Stimulated activated CD8-positive, alpha-beta memory T cell treated with anti-CD3 and anti-CD28 coated beads, Interleukin-4, amount 100 ng/mL, for 24 hours (primary cell): ENCODE measurements around the gene XG.

ENCODE experiments used
- DNase-seq: peaks from one replicate; pipeline ENCODE4 v3.0.0-alpha.2; 2020; ENCODE audit warnings: low read depth

Gene XG

DNA sequence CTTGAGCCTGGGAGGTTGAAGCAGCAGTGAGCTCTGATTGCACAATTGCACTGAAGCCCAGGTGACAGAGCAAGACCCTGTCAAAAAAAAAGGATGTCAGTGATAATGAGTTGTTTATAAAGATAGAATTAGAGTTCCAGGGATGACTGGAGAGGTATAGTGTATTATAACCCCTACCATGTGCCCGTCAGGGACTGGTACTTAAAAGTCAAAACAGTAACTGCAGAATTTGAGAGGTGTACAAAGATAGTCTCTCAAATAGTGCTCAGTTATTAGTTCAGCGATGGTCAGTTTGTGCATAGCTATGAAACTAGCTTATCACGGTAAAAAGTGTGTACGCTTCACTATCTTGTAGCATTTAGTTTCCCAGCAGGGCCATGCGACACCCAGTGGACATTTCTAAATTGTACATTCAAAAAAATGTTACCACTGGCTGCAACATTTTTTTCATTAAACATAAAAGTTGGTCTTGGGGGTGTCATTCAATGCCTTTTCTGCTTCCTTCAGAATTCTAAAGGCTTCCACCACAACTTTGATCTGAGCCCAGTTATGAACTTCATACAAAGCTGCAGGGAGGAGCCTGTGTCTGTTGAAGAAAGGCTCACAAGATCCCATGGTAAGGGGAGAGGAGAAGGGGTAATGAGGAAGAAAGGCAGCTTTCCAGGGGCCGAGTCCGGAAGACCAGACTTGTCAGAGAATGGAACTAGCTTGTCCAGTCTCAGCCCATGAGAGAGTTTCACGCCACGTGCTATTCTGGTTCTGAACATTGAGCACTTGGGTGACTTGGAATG is 67.7 kb downstream of the XG start:
- DNase-seq: no peak

DNA sequence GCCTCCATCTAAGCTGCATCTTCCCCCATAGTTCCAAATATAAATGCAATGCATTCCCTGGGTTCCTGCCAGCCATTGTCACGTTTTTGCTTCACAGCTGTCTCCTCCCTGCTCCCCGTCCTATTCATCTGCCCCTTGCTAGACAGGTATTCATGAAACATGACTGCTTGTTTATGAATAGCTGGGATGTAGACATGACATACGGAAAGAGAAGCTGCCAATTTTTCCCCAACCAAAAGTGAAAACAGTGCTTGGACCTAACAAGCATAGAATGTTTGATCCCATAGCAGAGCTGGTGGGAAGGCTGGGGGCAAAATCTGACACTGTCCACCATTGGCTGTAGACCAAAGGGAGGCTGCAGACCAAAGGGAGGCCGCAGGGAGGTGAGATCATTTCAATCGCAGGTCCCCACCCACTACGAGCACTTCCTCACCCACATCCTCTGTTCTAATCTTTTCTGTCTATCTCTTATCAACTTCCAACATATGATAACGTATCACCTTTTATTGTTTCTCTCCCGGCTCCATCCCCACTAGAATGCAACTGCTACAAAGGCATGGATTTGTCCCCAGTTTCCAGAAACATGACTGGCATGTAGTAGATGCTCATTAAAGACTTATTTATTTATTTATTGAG is 68.4 kb downstream of the XG start:
- DNase-seq: no peak

DNA sequence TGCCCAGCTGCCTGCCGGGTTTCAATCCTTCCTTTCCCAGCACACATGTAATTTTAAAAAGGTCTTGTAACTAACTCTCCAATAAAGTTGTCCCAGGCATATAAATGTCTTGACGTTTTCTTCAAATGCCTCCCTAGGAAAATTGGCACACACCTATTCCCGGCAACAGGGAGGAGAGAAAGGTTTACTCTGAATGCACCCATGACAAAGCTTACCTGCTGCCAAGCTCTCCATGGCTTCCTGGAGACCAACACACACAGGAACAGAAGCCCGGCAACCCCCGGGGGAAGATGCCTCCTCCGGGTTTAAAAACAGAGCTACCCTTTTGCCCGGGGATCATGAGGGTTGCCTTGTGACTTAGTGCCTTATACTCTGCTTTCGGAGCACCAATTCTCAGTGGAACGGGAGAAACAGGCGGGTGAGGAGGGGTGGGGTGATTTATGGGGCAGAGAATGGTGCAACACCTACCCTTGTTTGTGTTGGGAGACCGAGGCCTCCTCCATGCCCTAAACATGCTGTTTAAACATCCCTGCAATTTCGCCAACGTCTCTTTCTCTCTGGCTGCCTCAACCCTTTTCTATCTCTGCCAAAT is 72.1 kb downstream of the XG start:
- no peak for DNase-seq

DNA sequence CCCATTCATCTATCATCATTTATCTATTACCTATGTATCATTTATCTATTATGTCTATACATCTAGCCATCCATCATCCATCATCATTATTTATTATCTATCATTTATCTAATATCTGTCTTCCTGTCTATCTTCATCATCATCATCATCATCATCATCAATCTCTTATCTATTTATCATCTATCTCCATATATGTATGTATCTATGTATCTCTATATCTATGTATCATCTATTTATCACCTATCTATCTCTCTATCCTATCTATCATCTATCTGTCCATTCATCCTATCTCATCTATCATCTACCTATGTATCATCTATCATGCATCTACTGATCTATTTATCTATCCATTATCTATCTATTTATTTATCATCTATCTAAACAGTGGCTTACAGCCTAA is 73.0 kb downstream of the XG start:
- DNase-seq: no peak

DNA sequence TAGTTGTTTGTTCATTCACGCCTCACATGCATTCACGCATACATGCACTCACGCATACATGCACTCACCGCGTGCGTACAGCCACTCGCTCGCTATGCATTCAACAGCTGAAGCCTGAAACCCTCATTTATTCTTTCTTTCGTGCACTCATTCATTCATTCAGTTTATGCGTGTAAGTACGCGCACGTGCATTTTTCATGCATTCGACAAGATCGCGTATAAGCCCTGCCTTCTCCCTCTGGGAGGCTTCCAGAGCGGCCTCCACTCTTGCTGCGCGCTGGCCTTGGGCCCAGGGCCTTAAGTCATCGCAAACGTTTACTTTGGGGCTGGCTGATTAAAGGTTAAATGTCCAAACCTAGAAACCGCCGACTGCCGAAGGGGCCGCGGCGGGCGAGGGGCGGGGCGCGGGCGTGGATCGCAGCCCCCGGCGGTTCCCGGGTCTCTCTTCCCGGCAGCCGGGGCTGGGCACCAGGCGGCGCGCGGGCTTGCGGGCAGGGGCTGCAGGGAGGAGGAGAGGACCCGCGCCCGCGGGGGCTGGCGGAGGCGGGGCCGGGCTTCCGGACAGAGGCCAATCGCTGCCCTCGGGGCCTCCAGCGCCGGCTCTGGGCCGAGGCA is 76.6 kb downstream of the XG start, which contains the start of gene GYG2:
TSS of gene GYG2 (plus strand) at position 587 of the 615 bp plus-strand sequence. CDS start 1,259 bp downstream, outside the sequence.
- DNase-seq: no peak

DNA sequence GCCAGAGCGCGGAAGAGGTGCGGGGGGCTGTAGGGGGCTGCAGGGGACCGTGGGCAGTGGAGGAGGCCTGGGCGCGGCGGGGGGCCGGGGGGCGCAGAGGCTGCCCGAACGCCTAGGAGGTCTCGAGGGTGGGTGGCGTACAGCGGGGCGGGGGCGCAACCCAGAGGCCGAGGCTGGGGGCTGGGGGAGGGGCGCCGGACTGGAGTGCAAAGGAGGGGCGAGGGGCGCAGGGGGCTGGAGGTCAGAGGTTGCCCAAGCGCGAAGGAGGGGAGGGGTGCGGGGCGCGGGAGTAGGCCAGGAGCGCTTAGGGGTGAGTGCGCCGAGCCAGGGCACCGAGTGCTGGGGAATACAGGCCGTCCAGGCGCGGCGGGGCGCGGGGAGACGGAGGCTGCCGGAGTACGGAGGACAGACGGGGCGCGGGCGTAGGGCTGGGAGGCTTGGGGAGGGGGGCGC is 77.1 kb downstream of the XG start:
- DNase-seq: no peak

DNA sequence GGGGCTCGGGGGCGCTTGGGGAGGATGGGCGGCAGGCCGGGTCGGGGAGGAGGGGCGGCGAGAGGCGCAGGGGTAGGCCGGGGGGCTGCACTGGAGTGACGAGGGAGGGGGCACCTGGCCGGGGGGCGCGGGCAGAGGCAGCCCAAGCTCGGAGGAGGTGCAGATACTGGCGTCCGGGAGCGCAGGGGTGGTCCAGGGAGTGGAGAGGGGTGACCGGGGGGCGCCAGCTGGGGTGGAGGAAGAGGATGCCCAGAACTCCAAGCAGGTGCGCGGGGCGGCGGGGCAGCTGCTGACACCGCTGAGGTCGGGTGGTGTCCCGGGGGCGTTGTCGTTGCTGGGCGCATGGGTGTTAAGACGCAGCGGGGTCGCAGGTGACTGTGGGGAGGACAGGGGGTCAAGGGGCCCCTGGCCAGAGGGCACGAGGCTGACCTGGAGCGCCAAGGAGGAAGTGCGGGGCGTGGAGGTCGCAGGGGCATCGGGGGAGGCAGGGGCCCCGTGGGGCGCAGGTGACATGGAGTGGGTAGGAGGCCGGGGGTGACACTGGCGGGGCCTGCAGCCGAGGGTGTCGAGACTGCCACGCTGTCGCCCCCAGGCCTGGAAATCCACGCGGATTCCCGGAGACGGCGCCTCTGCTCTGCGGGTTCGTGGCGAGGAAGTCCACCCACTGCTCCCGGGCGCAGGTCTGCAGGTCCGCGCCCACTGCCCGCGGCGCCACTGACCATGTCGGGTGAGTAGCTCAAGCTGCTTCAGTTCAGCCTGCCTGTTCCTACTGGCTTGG is 77.8 kb downstream of the XG start:
- DNase-seq: no peak

DNA sequence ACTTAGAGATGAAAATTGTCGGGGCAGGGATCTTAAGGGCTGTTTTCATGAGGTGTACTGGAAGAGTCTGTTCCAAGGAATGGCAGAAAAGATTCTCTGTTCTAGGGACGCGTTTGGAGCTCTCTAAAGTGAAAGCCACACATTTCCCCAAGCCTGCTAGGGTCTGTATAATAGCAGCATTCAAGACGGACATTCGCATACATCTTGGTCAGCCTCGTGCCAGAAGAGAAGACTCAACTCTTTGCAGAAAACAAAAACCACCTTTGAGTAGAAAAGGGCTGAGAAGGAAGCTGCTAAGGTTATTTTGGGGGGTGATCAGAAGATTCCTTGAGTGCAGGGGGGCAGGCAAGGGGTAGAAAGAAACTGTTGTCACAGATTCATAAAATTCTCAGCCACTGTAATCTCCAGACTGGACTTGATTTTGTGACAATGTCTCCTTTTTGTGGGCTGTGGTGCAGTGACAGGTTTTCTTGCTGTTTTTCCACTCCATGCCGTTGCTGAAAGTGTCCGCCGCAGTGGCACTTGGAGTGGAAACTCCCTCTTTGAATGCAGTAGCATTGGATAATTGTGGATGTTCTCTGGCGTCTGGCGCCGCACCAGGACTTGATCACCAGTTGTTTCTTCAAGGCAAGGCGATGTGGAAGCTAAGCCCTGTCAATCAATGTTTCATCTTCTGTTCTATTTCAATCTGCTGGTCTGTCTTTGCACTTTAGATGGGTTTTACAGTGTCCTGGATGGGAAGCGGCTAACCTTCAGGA is 79.8 kb downstream of the XG start:
- DNase-seq: no peak

DNA sequence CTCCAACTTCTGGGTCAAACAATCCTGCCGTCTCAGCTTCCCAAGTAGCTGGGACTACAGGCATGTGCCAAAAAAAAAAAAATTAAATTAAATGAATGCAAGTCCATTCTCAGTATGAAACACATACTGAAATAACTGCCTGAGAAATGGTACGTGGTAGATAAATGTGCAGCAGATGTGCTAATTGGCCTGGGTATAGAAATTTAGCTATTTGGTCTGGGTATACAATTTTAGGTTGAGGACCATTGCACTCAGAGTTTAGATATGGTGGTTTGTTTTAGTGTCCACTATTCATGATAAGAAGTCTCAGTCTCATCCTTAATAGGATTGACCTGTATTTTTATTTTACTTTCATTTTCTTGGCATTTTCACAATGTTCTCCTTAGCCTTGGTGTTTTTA is 86.1 kb downstream of the XG start:
- no peak for DNase-seq

DNA sequence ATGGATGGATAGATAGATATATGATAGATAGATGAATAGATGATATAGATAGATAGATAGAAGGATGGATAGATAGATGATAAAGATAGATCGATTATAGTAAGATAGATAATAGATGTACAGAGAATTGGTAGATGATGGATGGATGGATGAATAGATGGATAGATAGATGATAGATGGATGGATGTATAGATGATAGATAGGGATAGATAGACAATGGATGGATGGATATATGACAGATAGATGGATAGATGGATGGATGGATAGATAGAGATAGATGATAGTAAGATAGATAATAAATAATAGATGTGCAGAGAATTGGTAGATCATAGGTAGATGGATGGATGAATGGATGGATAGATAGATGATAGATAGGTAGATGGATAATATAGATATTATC is 89.1 kb downstream of the XG start:
- no peak for DNase-seq

DNA sequence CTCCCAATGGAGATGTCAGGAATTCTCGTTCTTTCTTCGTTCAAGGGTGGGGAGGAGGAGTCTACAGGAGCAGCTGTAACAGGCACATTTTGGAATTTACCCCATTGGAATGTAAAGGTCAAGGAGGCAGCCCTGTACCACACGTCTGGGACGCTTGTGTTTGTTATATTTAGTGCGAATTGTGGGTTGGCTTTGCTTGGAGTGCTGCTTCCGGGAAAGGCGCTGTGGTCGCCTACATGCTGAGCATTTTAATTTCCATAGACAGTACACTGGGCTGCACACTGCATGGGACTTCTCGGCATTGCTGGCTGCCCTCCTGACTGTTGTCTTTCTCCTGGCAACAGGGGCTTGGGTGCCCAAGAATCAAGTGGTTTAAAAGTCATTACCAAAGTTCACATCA is 89.7 kb downstream of the XG start:
- no peak for DNase-seq

DNA sequence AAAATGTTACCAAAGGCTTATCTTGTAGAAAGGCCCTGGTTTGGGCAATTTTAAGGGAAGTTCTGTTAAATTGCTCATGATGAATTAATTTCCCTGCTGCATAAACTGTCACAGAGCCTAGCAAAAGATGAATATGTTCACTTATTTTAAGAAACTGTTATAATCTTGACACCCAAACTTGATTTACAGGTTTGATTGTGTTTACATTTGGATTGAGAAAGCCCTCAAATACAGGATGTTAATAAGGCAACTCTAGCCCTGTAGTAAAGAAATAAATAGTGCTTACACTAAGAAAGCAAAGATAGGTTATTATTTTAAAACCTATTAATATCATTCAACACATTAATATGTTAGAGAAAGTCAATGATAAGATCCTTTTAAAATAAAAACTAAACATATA is 95.2 kb downstream of the XG start:
- DNase-seq: no peak

DNA sequence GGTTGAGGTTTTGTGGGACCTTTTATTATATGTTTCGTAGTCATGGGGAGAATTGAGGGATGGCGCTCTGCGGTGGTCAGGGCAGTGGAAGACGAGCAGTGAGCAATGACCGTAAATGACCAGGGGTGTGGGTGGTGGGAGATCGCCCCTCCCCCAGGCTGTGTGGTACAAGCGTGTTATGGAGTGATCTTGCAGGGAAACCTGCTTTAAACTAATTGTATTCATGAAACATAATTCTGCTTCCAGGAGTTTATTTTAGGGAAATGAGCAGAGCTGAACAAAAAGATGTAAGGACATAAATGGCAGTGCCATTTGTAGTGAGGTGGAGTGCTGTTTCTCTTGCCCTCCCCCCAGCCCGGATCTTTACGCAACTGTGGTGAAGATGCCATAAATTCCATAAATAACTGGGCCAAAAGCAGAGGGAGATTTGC is 97.0 kb downstream of the XG start:
- no peak for DNase-seq

DNA sequence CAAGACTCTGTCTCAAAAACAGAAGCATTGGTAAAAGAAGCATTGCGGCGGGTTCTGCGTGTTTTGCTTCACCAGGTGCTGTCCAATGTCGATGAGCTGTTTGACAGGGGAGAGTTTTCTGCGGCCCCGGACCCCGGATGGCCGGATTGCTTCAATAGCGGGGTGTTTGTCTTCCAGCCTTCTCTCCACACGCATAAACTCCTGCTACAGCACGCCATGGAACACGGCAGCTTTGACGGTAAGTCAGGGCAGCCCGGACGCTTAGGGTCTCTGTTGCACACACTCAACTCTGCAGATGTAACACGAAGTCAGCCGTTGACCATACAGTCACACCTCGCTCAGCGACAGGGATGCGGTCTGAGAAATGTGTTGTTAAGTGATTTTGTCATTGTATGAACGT is 103.1 kb downstream of the XG start:
- no peak for DNase-seq

DNA sequence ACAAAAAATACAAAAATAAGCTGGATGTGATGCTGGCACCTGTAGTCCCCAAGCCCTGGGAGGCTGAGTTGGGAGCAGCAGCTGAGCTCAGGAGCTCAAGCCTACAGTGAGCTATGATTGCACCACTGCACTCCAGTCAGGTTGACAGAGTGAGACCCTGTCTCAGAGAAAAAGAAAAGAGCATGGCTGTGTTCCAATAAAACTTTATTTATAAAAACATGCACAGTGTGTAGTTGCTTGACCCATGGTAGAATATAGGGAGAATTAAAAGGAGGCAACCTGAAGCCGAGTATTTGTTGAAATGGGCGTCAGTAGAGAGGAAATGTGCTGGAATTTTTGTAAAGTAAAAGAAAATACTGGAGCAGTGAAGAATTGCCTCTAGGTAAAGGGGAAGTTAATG is 103.9 kb downstream of the XG start:
- DNase-seq: no peak

DNA sequence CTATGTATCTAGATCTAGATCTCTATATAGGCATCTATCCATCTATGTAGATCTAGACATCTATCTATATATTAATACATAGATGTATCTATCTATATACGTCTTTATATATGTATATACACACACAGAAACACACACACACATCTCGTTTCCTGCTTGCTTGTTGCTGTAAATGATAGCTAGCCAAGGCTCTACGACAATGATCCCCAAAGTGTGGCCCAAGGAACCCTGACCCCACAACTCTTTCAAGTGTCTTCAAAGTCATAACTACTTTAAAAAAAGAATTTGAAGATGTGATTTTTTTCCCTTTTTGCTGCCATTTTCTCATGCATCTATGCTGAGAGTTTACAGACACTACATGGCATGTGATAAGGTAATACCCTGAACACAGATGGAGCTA is 105.7 kb downstream of the XG start:
- no peak for DNase-seq

DNA sequence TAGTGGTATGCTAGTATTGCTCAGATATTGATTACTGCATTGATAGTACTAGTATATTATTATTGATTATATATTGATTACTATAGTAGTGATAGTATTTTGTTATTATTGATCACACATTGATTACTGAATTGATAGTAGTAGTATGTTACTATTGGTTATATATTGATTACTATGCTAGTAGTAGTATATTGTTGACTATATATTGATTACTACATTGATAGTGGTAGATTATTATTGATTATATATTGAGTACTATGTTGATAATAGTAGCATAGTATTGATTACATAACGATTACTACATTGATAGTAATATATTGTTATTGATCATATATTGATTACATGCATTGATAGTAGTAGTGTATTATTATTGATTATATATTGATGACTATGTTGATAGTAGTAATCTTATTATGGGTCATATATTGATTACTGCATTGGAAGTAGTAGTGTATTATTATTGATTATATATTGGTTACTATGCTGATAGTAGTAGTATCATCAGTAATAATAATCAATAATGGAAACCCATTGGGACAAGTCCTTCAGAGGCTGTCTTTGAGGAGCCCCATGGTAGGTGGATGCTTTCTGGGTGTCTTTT is 107.5 kb downstream of the XG start:
- no peak for DNase-seq

DNA sequence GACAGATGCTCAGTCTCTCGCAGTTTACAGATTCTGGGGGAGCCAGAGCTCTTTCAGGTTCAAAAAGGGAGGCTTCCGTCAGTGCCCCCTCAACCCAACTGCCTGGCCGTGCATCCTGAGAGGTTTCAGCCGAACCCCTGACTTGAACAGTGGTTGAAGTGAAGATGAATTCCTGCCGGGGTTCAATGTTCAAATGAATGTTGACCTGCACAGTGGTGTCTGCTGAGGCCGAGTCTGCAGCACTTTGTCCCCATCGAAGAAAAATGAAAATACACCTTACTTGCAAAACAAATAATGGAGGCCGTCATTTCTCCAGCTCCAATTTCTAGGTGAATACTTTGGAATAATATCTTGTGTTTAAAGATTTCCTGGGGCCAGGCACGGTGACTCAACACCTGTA is 110.6 kb downstream of the XG start:
- no peak for DNase-seq

DNA sequence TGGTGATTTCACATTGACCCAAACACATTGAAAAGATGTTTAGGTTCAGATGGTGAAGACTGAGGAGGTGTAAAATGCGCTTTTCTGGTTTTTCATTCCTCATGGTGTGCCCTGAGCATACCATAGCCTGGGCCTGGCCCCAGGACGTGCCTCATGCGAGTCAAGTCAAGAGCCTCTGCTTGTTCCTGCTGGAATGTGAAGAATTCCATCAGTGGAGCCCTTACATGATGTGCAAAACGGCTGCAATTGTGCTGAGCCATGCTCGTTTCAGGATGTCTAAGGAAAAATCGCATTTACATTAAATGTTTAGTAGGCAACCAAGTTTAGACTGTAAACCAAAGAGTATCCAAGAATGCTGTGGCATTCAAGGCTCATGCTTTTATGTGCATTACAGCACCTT is 111.8 kb downstream of the XG start:
- no peak for DNase-seq
